ENCODE results near the gene FANCM. TPM values are rescaled to one million over a fixed set of nuclear protein-coding genes. Genes with fewer than 3 reads are reported as not detected.

Gene FANCM
- total and polyA plus RNA-seq, 3 donors from 2014 or later = 9.3 to 25.2 (median 16.4) TPM

GRCh38 chr14:45133683-45134050 is 2.1 kb upstream of the FANCM start:
- intact Hi-C loops (cut with DNase I; ENCODE audit: low total_unique reads) = loop anchor here (10.0 kb wide), 2 partner anchors 121 to 169 kb away; partner anchors contain the start of genes KLHL28, MIS18BP1 and TOGARAM1

GRCh38 chr14:45134051-45134958 is 1.4 kb upstream of the FANCM start, which contains the start of gene FKBP3:
TSS of gene FKBP3 (minus strand) at chr14:45134481. CDS start at chr14:45134456, 25 bp downstream.
- TF ChIP-seq CTCF (IDR thresholded peaks at IDR 0.05) = no peak
- peak; percentile 56 for TF ChIP-seq POLR2A (IDR thresholded peaks at IDR 0.05)
- WGBS, 2 donors = 0% methylated on average over 8 to 53 of the region's 53 CpGs
- peak; percentile 100 for DNase-seq

More at GRCh38 chr14:45133683-45134050, 2.1 kb upstream of the FANCM start:
- H3K4me1 ChIP-seq = peaks cover 22% of the 10 kb centered on the region
- no peak for DNase-seq
- H3K4me3 ChIP-seq = peak overlapping the region; percentile 86 to 93
- no peaks in the 10 kb centered on the region for H3K27me3 ChIP-seq
- H3K9me3 ChIP-seq = no peaks in the 10 kb centered on the region
- H3K27ac ChIP-seq = peak overlapping the region; percentile 91 to 93
- 0 to 1% methylated on average over 9 of the region's 9 CpGs for WGBS, 2 donors
- no peaks in the 10 kb centered on the region for H3K36me3 ChIP-seq (ENCODE audit: low read depth, missing control alignments)
- TF ChIP-seq POLR2A (IDR thresholded peaks at IDR 0.05) (no peak), CTCF (IDR thresholded peaks at IDR 0.05) (no peak)

GRCh38 chr14:45135156-45135555 is 574 bp upstream of the FANCM start:
- TF ChIP-seq CTCF (IDR thresholded peaks at IDR 0.05) = no peak
- TF ChIP-seq POLR2A (IDR thresholded peaks at IDR 0.05) = no peak
- WGBS, 2 donors = 0% methylated on average over 7 of the region's 7 CpGs
- Histone ChIP-seq H3K4me3 (peak overlapping the region; percentile 86 to 93), H3K9me3 (no peaks in the 10 kb centered on the region), H3K36me3 (ENCODE audit: low read depth, missing control alignments) (no peaks in the 10 kb centered on the region), H3K27me3 (no peaks in the 10 kb centered on the region), H3K27ac (peak overlapping the region; percentile 91 to 93), H3K4me1 (peaks cover 22% of the 10 kb centered on the region)
- no peak for DNase-seq
- intact Hi-C loops (cut with DNase I; ENCODE audit: low total_unique reads) = loop anchor here (10.0 kb wide), 2 partner anchors 120 to 170 kb away; partner anchors contain the start of genes KLHL28, MIS18BP1 and TOGARAM1

More at GRCh38 chr14:45134051-45134958, 1.4 kb upstream of the FANCM start, which contains the start of gene FKBP3:
- H3K27ac ChIP-seq = peak within 1 kb of the TSS; percentile 91 to 93
- no peaks in the 10 kb centered on the region for H3K36me3 ChIP-seq (ENCODE audit: low read depth, missing control alignments)
- H3K4me3 ChIP-seq = peak within 1 kb of the TSS; percentile 86 to 93
- H3K27me3 ChIP-seq = no peaks in the 10 kb centered on the region
- no peaks in the 10 kb centered on the region for H3K9me3 ChIP-seq
- intact Hi-C loops (cut with DNase I; ENCODE audit: low total_unique reads) = loop anchor here (10.0 kb wide), 2 partner anchors 120 to 170 kb away; partner anchors contain the start of genes KLHL28, MIS18BP1 and TOGARAM1
- peaks cover 22% of the 10 kb centered on the region for H3K4me1 ChIP-seq

GRCh38 chr14:45136399-45136798 is 669 bp downstream of the FANCM start:
- DNase-seq = no peak
- no peaks in the 10 kb centered on the region for H3K36me3 ChIP-seq (ENCODE audit: low read depth, missing control alignments)
- peak overlapping the region in 1 of 2 donors; percentile 91 for H3K27ac ChIP-seq
- H3K4me3 ChIP-seq = peak overlapping the region; percentile 86 to 93
- H3K27me3 ChIP-seq = no peaks in the 10 kb centered on the region
- TF ChIP-seq POLR2A (IDR thresholded peaks at IDR 0.05) (no peak), CTCF (IDR thresholded peaks at IDR 0.05) (no peak)
- 1 to 2% methylated on average over 6 to 7 of the region's 7 CpGs for WGBS, 2 donors
- H3K4me1 ChIP-seq = peaks cover 16% of the 10 kb centered on the region
- intact Hi-C loops (cut with DNase I; ENCODE audit: low total_unique reads) = loop anchor here (10.0 kb wide), 2 partner anchors 118 to 172 kb away; partner anchors contain the start of genes KLHL28, MIS18BP1 and TOGARAM1
- H3K9me3 ChIP-seq = no peaks in the 10 kb centered on the region

Data from testis (tissue), 3 donors.